H9 (cell line): Measurements from ENCODE around the gene MAPKAP1. TPM values are rescaled to one million over a fixed set of nuclear protein-coding genes. Genes with fewer than 3 reads are reported as not detected.

Source experiments
- DNase-seq: peaks from one replicate; pipeline ENCODE4 v3.0.0-alpha.2; 2017
- H2AFZ ChIP-seq: one replicate; pipeline ENCODE4 v1.6.1; 2013; ENCODE audit warnings: mild to moderate bottlenecking, low read length, control low read depth, moderate library complexity
- H2AK5ac ChIP-seq: 2 replicates; pipeline ENCODE4 v1.6.1; 2013; ENCODE audit warnings: low read length, control low read depth, mixed read lengths; ENCODE audit not compliant: insufficient read length
- H2BK120ac ChIP-seq: one replicate; pipeline ENCODE4 v1.6.1; 2013; ENCODE audit warnings: low read depth, mild to moderate bottlenecking, low read length, control low read depth, inconsistent platforms; ENCODE audit not compliant: poor library complexity, severe bottlenecking
- H2BK12ac ChIP-seq: 2 replicates; pipeline ENCODE4 v1.6.1; 2013; ENCODE audit warnings: low read length, control low read depth, mixed read lengths, low read depth; ENCODE audit not compliant: insufficient read length
- H2BK15ac ChIP-seq: 2 replicates; pipeline ENCODE4 v1.6.1; 2013; ENCODE audit warnings: low read depth, low read length, control low read depth
- H2BK20ac ChIP-seq: one replicate; pipeline ENCODE4 v1.6.1; 2013; ENCODE audit warnings: low read depth, mild to moderate bottlenecking, low read length, control low read depth, inconsistent platforms; ENCODE audit not compliant: poor library complexity, severe bottlenecking
- H2BK5ac ChIP-seq: 2 replicates; pipeline ENCODE4 v1.6.1; 2013; ENCODE audit warnings: low read length, control low read depth, mixed read lengths; ENCODE audit not compliant: insufficient read length
- H3K14ac ChIP-seq: 2 replicates; pipeline ENCODE4 v1.6.1; 2013; ENCODE audit warnings: low read length, control low read depth; ENCODE audit not compliant: insufficient read depth
- H3K18ac ChIP-seq: 2 replicates; pipeline ENCODE4 v1.6.1; 2013; ENCODE audit warnings: low read depth, mild to moderate bottlenecking, mixed read lengths, low read length, control low read depth; ENCODE audit not compliant: insufficient read length
- H3K23ac ChIP-seq: 2 replicates; pipeline ENCODE4 v1.6.1; 2013; ENCODE audit warnings: low read length, control low read depth, mixed read lengths, low read depth; ENCODE audit not compliant: insufficient read length
- H3K23me2 ChIP-seq: 2 replicates; pipeline ENCODE4 v1.6.1; 2013; ENCODE audit warnings: low read depth, mild to moderate bottlenecking, mixed read lengths, low read length, control low read depth; ENCODE audit not compliant: insufficient read length, poor library complexity, severe bottlenecking
- H3K27ac ChIP-seq: 2 replicates; pipeline ENCODE4 v1.5.1; 2013; ENCODE audit warnings: low read length, control low read depth, mixed read lengths, low read depth; ENCODE audit not compliant: insufficient read length
- H3K27me3 ChIP-seq: 2 replicates; pipeline ENCODE4 v1.6.1; 2013; ENCODE audit warnings: low read length, control low read depth, inconsistent platforms; ENCODE audit not compliant: insufficient read depth
- H3K4ac ChIP-seq: 2 replicates; pipeline ENCODE4 v1.6.1; 2013; ENCODE audit warnings: low read depth, mild to moderate bottlenecking, control low read depth, inconsistent platforms, low read length, moderate library complexity
- H3K4me1 ChIP-seq: 2 replicates; pipeline ENCODE4 v1.6.1; 2013; ENCODE audit warnings: low read length, control low read depth, inconsistent platforms; ENCODE audit not compliant: insufficient read depth
- H3K4me2 ChIP-seq: 2 replicates; pipeline ENCODE4 v1.6.1; 2013; ENCODE audit warnings: low read length, control low read depth, mixed read lengths; ENCODE audit not compliant: insufficient read length, insufficient read depth
- H3K56ac ChIP-seq: 2 replicates; pipeline ENCODE4 v1.6.1; 2013; ENCODE audit warnings: low read depth, mild to moderate bottlenecking, mixed read lengths, low read length, control low read depth; ENCODE audit not compliant: insufficient read length
- H3K79me1 ChIP-seq: 2 replicates; pipeline ENCODE4 v1.6.1; 2013; ENCODE audit warnings: low read depth, mild to moderate bottlenecking, moderate library complexity, low read length, control low read depth, inconsistent platforms; ENCODE audit not compliant: insufficient read depth, poor library complexity, severe bottlenecking
- H3K79me2 ChIP-seq: 2 replicates; pipeline ENCODE4 v1.6.1; 2013; ENCODE audit warnings: low read length, control low read depth, inconsistent platforms; ENCODE audit not compliant: insufficient read depth
- H3K9ac ChIP-seq: 2 replicates; pipeline ENCODE4 v1.6.1; 2013; ENCODE audit warnings: low read length, control low read depth, mixed read lengths; ENCODE audit not compliant: insufficient read length; ENCODE audit errors: extremely low read depth
- H3K9me3 ChIP-seq: one replicate; pipeline ENCODE4 v1.6.1; 2013; ENCODE audit warnings: low read depth, low read length, inconsistent platforms; ENCODE audit not compliant: control insufficient read depth
- H3T11ph ChIP-seq: one replicate; pipeline ENCODE4 v1.6.1; 2013; ENCODE audit warnings: mild to moderate bottlenecking, low read length, control low read depth, inconsistent platforms
- H4K20me1 ChIP-seq: one replicate; pipeline ENCODE4 v1.6.1; 2013; ENCODE audit not compliant: control insufficient read depth, insufficient read length, insufficient read depth
- H4K5ac ChIP-seq: 2 replicates; pipeline ENCODE4 v1.6.1; 2013; ENCODE audit warnings: low read depth, mild to moderate bottlenecking, mixed read lengths, low read length, control low read depth; ENCODE audit not compliant: insufficient read length
- H4K8ac ChIP-seq: replicated peaks from 2 replicates; pipeline ENCODE4 v1.6.1; 2013; ENCODE audit warnings: low read length, control low read depth, mixed read lengths, low read depth; ENCODE audit not compliant: insufficient read length
- H4K91ac ChIP-seq: 2 replicates; pipeline ENCODE4 v1.6.1; 2013; ENCODE audit warnings: low read depth, mild to moderate bottlenecking, moderate library complexity, mixed read lengths, low read length, control low read depth; ENCODE audit not compliant: insufficient read length
- H3K27ac Mint-ChIP-seq, 3 experiments: 2 replicates in 2 of 3; 3 replicates in 1 of 3; pipeline ENCODE4 v1.8.0; 2020 to 2021; ENCODE audit warnings: mixed read lengths in 3 of 3, mild to moderate bottlenecking in 1 of 3, moderate library complexity in 1 of 3
- H3K27me3 Mint-ChIP-seq: 2 replicates; pipeline ENCODE4 v1.8.0; 2021; ENCODE audit warnings: low read depth, mild to moderate bottlenecking, moderate library complexity, mixed read lengths
- H3K36me3 Mint-ChIP-seq, 3 experiments: 2 replicates in 2 of 3; 3 replicates in 1 of 3; pipeline ENCODE4 v1.8.0; 2020 to 2021; ENCODE audit warnings: low read depth in 3 of 3, mixed read lengths in 3 of 3; ENCODE audit not compliant: insufficient read depth in 1 of 3
- H3K4me1 Mint-ChIP-seq, 2 experiments: 2 replicates each; pipeline ENCODE4 v1.8.0; 2020; ENCODE audit warnings: mixed read lengths in 2 of 2
- H3K4me3 Mint-ChIP-seq, 2 experiments: 2 replicates in 1 of 2; 3 replicates in 1 of 2; pipeline ENCODE4 v1.8.0; 2020 to 2021; ENCODE audit warnings: mild to moderate bottlenecking in 2 of 2, mixed read lengths in 2 of 2, moderate library complexity in 1 of 2
- H3K9me3 Mint-ChIP-seq, 2 experiments: 2 replicates in 1 of 2; 3 replicates in 1 of 2; pipeline ENCODE4 v1.8.0; 2020; ENCODE audit warnings: mild to moderate bottlenecking in 2 of 2, mixed read lengths in 2 of 2, moderate library complexity in 1 of 2
- CTCF ChIP-seq: fragments of 200-600 bp; sonication (generic); conservative IDR thresholded peaks from 3 replicates; pipeline ENCODE4 v1.8.0; 2021; ENCODE audit warnings: antibody characterized with exemption, mild to moderate bottlenecking
- WGBS: extraction: QIAGEN DNeasy Blood & Tissue Kit; methylation state at CpG from one replicate; pipeline ENCODE4 v1.1.7; 2013; ENCODE audit warnings: missing lambda C conversion rate, low lambda C conversion rate, mixed read lengths; ENCODE audit not compliant: insufficient read length; ENCODE audit errors: extremely low coverage; 5-methylcytosine and 5-hydroxymethylcytosine counted together
- total RNA-seq: library from RNA; stranded (reverse); gene quantifications from 2 replicates; pipeline ENCODE4 v1.2.1, GENCODE V29; 2021

The MAPKAP1 gene
- total RNA-seq, 1 experiment from 2014 or later, result 97.0 TPM

GRCh38 chr9:125397736-125398135 lies 309.3 kb downstream of the MAPKAP1 start:
- no peak overlapping the region for H3K4me3 Mint-ChIP-seq
- no peak overlapping the region for H3K4ac ChIP-seq
- WGBS, result no CpG with 5 or more reads among the region's 11 CpGs
- no peak overlapping the region for H3K27ac Mint-ChIP-seq
- no peak overlapping the region for H4K91ac ChIP-seq
- peaks cover 3 to 6% of the 10 kb centered on the region in 2 experiments; a peak in 3 of 4 replicates for H3K4me1 Mint-ChIP-seq
- H2BK20ac ChIP-seq, result no peak overlapping the region
- H2BK15ac ChIP-seq, result no peak overlapping the region
- TF ChIP-seq CTCF, result no peak
- H3K79me2 ChIP-seq, result no peaks in the 10 kb centered on the region
- no peaks in the 10 kb centered on the region; a peak in 1 of 7 replicates for H3K36me3 Mint-ChIP-seq
- H3K27ac ChIP-seq, result no peak overlapping the region
- no peaks in the 10 kb centered on the region for H4K20me1 ChIP-seq
- H3K56ac ChIP-seq, result no peak overlapping the region
- no peaks in the 10 kb centered on the region for H3K27me3 ChIP-seq
- no peak overlapping the region for H3K23ac ChIP-seq
- H3T11ph ChIP-seq, result no peak overlapping the region
- no peak overlapping the region for H3K14ac ChIP-seq
- no peak overlapping the region for H3K9ac ChIP-seq
- H3K9me3 ChIP-seq, result no peaks in the 10 kb centered on the region
- DNase-seq, result peak; percentile 27
- no peaks in the 10 kb centered on the region for H3K79me1 ChIP-seq
- H3K23me2 ChIP-seq, result no peaks in the 10 kb centered on the region
- H3K9me3 Mint-ChIP-seq, result no peaks in the 10 kb centered on the region
- no peak overlapping the region for H3K18ac ChIP-seq
- H2BK5ac ChIP-seq, result no peak overlapping the region
- H3K27me3 Mint-ChIP-seq, result no peaks in the 10 kb centered on the region
- no peak overlapping the region for H2AK5ac ChIP-seq
- no peak overlapping the region for H2BK12ac ChIP-seq
- H4K5ac ChIP-seq, result no peak overlapping the region
- no peak overlapping the region for H2AFZ ChIP-seq
- H4K8ac ChIP-seq, result no peak overlapping the region
- H3K4me2 ChIP-seq, result no peak overlapping the region
- H3K4me1 ChIP-seq, result no peaks in the 10 kb centered on the region
- no peak overlapping the region for H2BK120ac ChIP-seq
